H9 (cell line): ENCODE results near the gene SPATA16. TPM values are rescaled to one million over a fixed set of nuclear protein-coding genes. Genes with fewer than 3 reads are reported as not detected.

Experiments used
- DNase-seq: peaks from one replicate; pipeline ENCODE4 v3.0.0-alpha.2; 2017
- H2AFZ ChIP-seq: one replicate; pipeline ENCODE4 v1.6.1; 2013; ENCODE audit warnings: mild to moderate bottlenecking, low read length, control low read depth, moderate library complexity
- H2AK5ac ChIP-seq: 2 replicates; pipeline ENCODE4 v1.6.1; 2013; ENCODE audit warnings: low read length, control low read depth, mixed read lengths; ENCODE audit not compliant: insufficient read length
- H2BK120ac ChIP-seq: one replicate; pipeline ENCODE4 v1.6.1; 2013; ENCODE audit warnings: low read depth, mild to moderate bottlenecking, low read length, control low read depth, inconsistent platforms; ENCODE audit not compliant: poor library complexity, severe bottlenecking
- H2BK12ac ChIP-seq: 2 replicates; pipeline ENCODE4 v1.6.1; 2013; ENCODE audit warnings: low read length, control low read depth, mixed read lengths, low read depth; ENCODE audit not compliant: insufficient read length
- H2BK15ac ChIP-seq: 2 replicates; pipeline ENCODE4 v1.6.1; 2013; ENCODE audit warnings: low read depth, low read length, control low read depth
- H2BK20ac ChIP-seq: one replicate; pipeline ENCODE4 v1.6.1; 2013; ENCODE audit warnings: low read depth, mild to moderate bottlenecking, low read length, control low read depth, inconsistent platforms; ENCODE audit not compliant: poor library complexity, severe bottlenecking
- H2BK5ac ChIP-seq: 2 replicates; pipeline ENCODE4 v1.6.1; 2013; ENCODE audit warnings: low read length, control low read depth, mixed read lengths; ENCODE audit not compliant: insufficient read length
- H3K14ac ChIP-seq: 2 replicates; pipeline ENCODE4 v1.6.1; 2013; ENCODE audit warnings: low read length, control low read depth; ENCODE audit not compliant: insufficient read depth
- H3K18ac ChIP-seq: 2 replicates; pipeline ENCODE4 v1.6.1; 2013; ENCODE audit warnings: low read depth, mild to moderate bottlenecking, mixed read lengths, low read length, control low read depth; ENCODE audit not compliant: insufficient read length
- H3K23ac ChIP-seq: 2 replicates; pipeline ENCODE4 v1.6.1; 2013; ENCODE audit warnings: low read length, control low read depth, mixed read lengths, low read depth; ENCODE audit not compliant: insufficient read length
- H3K23me2 ChIP-seq: 2 replicates; pipeline ENCODE4 v1.6.1; 2013; ENCODE audit warnings: low read depth, mild to moderate bottlenecking, mixed read lengths, low read length, control low read depth; ENCODE audit not compliant: insufficient read length, poor library complexity, severe bottlenecking
- H3K27ac ChIP-seq: 2 replicates; pipeline ENCODE4 v1.5.1; 2013; ENCODE audit warnings: low read length, control low read depth, mixed read lengths, low read depth; ENCODE audit not compliant: insufficient read length
- H3K27me3 ChIP-seq: 2 replicates; pipeline ENCODE4 v1.6.1; 2013; ENCODE audit warnings: low read length, control low read depth, inconsistent platforms; ENCODE audit not compliant: insufficient read depth
- H3K4ac ChIP-seq: 2 replicates; pipeline ENCODE4 v1.6.1; 2013; ENCODE audit warnings: low read depth, mild to moderate bottlenecking, control low read depth, inconsistent platforms, low read length, moderate library complexity
- H3K4me1 ChIP-seq: 2 replicates; pipeline ENCODE4 v1.6.1; 2013; ENCODE audit warnings: low read length, control low read depth, inconsistent platforms; ENCODE audit not compliant: insufficient read depth
- H3K4me2 ChIP-seq: 2 replicates; pipeline ENCODE4 v1.6.1; 2013; ENCODE audit warnings: low read length, control low read depth, mixed read lengths; ENCODE audit not compliant: insufficient read length, insufficient read depth
- H3K56ac ChIP-seq: 2 replicates; pipeline ENCODE4 v1.6.1; 2013; ENCODE audit warnings: low read depth, mild to moderate bottlenecking, mixed read lengths, low read length, control low read depth; ENCODE audit not compliant: insufficient read length
- H3K79me1 ChIP-seq: 2 replicates; pipeline ENCODE4 v1.6.1; 2013; ENCODE audit warnings: low read depth, mild to moderate bottlenecking, moderate library complexity, low read length, control low read depth, inconsistent platforms; ENCODE audit not compliant: insufficient read depth, poor library complexity, severe bottlenecking
- H3K79me2 ChIP-seq: 2 replicates; pipeline ENCODE4 v1.6.1; 2013; ENCODE audit warnings: low read length, control low read depth, inconsistent platforms; ENCODE audit not compliant: insufficient read depth
- H3K9ac ChIP-seq: 2 replicates; pipeline ENCODE4 v1.6.1; 2013; ENCODE audit warnings: low read length, control low read depth, mixed read lengths; ENCODE audit not compliant: insufficient read length; ENCODE audit errors: extremely low read depth
- H3K9me3 ChIP-seq: one replicate; pipeline ENCODE4 v1.6.1; 2013; ENCODE audit warnings: low read depth, low read length, inconsistent platforms; ENCODE audit not compliant: control insufficient read depth
- H3T11ph ChIP-seq: one replicate; pipeline ENCODE4 v1.6.1; 2013; ENCODE audit warnings: mild to moderate bottlenecking, low read length, control low read depth, inconsistent platforms
- H4K20me1 ChIP-seq: one replicate; pipeline ENCODE4 v1.6.1; 2013; ENCODE audit not compliant: control insufficient read depth, insufficient read length, insufficient read depth
- H4K5ac ChIP-seq: 2 replicates; pipeline ENCODE4 v1.6.1; 2013; ENCODE audit warnings: low read depth, mild to moderate bottlenecking, mixed read lengths, low read length, control low read depth; ENCODE audit not compliant: insufficient read length
- H4K8ac ChIP-seq: replicated peaks from 2 replicates; pipeline ENCODE4 v1.6.1; 2013; ENCODE audit warnings: low read length, control low read depth, mixed read lengths, low read depth; ENCODE audit not compliant: insufficient read length
- H4K91ac ChIP-seq: 2 replicates; pipeline ENCODE4 v1.6.1; 2013; ENCODE audit warnings: low read depth, mild to moderate bottlenecking, moderate library complexity, mixed read lengths, low read length, control low read depth; ENCODE audit not compliant: insufficient read length
- H3K27ac Mint-ChIP-seq, 3 experiments: 2 replicates in 2 of 3; 3 replicates in 1 of 3; pipeline ENCODE4 v1.8.0; 2020 to 2021; ENCODE audit warnings: mixed read lengths in 3 of 3, mild to moderate bottlenecking in 1 of 3, moderate library complexity in 1 of 3
- H3K27me3 Mint-ChIP-seq: 2 replicates; pipeline ENCODE4 v1.8.0; 2021; ENCODE audit warnings: low read depth, mild to moderate bottlenecking, moderate library complexity, mixed read lengths
- H3K36me3 Mint-ChIP-seq, 3 experiments: 2 replicates in 2 of 3; 3 replicates in 1 of 3; pipeline ENCODE4 v1.8.0; 2020 to 2021; ENCODE audit warnings: low read depth in 3 of 3, mixed read lengths in 3 of 3; ENCODE audit not compliant: insufficient read depth in 1 of 3
- H3K4me1 Mint-ChIP-seq, 2 experiments: 2 replicates each; pipeline ENCODE4 v1.8.0; 2020; ENCODE audit warnings: mixed read lengths in 2 of 2
- H3K4me3 Mint-ChIP-seq, 2 experiments: 2 replicates in 1 of 2; 3 replicates in 1 of 2; pipeline ENCODE4 v1.8.0; 2020 to 2021; ENCODE audit warnings: mild to moderate bottlenecking in 2 of 2, mixed read lengths in 2 of 2, moderate library complexity in 1 of 2
- H3K9me3 Mint-ChIP-seq, 2 experiments: 2 replicates in 1 of 2; 3 replicates in 1 of 2; pipeline ENCODE4 v1.8.0; 2020; ENCODE audit warnings: mild to moderate bottlenecking in 2 of 2, mixed read lengths in 2 of 2, moderate library complexity in 1 of 2
- WGBS: extraction: QIAGEN DNeasy Blood & Tissue Kit; methylation state at CpG from one replicate; pipeline ENCODE4 v1.1.7; 2013; ENCODE audit warnings: missing lambda C conversion rate, low lambda C conversion rate, mixed read lengths; ENCODE audit not compliant: insufficient read length; ENCODE audit errors: extremely low coverage; 5-methylcytosine and 5-hydroxymethylcytosine counted together
- total RNA-seq: library from RNA; stranded (reverse); gene quantifications from 2 replicates; pipeline ENCODE4 v1.2.1, GENCODE V29; 2021
- TF ChIP-seq, protein P1 (sequence below): fragments of 200-600 bp; sonication (generic); conservative IDR thresholded peaks from 3 replicates; pipeline ENCODE4 v1.8.0; 2021; ENCODE audit warnings: antibody characterized with exemption, mild to moderate bottlenecking

Gene SPATA16
- total RNA-seq, 1 experiment from 2014 or later = not detected

GRCh38 chr3:173028351-173028750 lies 112.7 kb downstream of the SPATA16 start:
- Histone ChIP-seq H3T11ph (no peak overlapping the region), H2BK12ac (no peak overlapping the region), H3K79me1 (no peaks in the 10 kb centered on the region), H3K23me2 (no peaks in the 10 kb centered on the region), H2BK5ac (no peak overlapping the region), H2BK15ac (no peak overlapping the region), H3K4me2 (no peak overlapping the region), H3K27me3 (no peaks in the 10 kb centered on the region), H4K8ac (no peak overlapping the region), H3K23ac (no peak overlapping the region), H4K91ac (no peak overlapping the region), H4K5ac (no peak overlapping the region), H2AK5ac (no peak overlapping the region), H3K18ac (no peak overlapping the region), H3K9me3 (no peaks in the 10 kb centered on the region), H2BK120ac (no peak overlapping the region), H3K79me2 (no peaks in the 10 kb centered on the region), H2AFZ (no peak overlapping the region), H3K27ac (no peak overlapping the region), H3K4me1 (peaks cover 2% of the 10 kb centered on the region; the same call in 1 of the 2 replicates), H3K14ac (no peak overlapping the region), H3K4ac (no peak overlapping the region), H4K20me1 (no peaks in the 10 kb centered on the region), H3K56ac (no peak overlapping the region), H2BK20ac (no peak overlapping the region), H3K9ac (no peak overlapping the region)
- TF ChIP-seq, protein P1, sequence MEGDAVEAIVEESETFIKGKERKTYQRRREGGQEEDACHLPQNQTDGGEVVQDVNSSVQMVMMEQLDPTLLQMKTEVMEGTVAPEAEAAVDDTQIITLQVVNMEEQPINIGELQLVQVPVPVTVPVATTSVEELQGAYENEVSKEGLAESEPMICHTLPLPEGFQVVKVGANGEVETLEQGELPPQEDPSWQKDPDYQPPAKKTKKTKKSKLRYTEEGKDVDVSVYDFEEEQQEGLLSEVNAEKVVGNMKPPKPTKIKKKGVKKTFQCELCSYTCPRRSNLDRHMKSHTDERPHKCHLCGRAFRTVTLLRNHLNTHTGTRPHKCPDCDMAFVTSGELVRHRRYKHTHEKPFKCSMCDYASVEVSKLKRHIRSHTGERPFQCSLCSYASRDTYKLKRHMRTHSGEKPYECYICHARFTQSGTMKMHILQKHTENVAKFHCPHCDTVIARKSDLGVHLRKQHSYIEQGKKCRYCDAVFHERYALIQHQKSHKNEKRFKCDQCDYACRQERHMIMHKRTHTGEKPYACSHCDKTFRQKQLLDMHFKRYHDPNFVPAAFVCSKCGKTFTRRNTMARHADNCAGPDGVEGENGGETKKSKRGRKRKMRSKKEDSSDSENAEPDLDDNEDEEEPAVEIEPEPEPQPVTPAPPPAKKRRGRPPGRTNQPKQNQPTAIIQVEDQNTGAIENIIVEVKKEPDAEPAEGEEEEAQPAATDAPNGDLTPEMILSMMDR = no peak
- Mint-ChIP-seq H3K4me3 (no peak overlapping the region), H3K36me3 (peaks cover 0 to 4% (median 0%) of the 10 kb centered on the region in 3 experiments; a peak in 2 of 7 replicates), H3K9me3 (no peaks in the 10 kb centered on the region; a peak in 1 of 5 replicates), H3K27me3 (no peaks in the 10 kb centered on the region), H3K27ac (no peak overlapping the region), H3K4me1 (peaks cover 7 to 8% of the 10 kb centered on the region in 2 experiments; a peak in 3 of 4 replicates)
- no peak for DNase-seq
- no CpG with 5 or more reads among the region's 3 CpGs for WGBS
